HepG2 (cell line): ENCODE data around the gene NGFR. TPM values are rescaled to one million over a fixed set of nuclear protein-coding genes. Genes with fewer than 3 reads are reported as not detected.
A peak's percentile ranks its signal among the peaks of the same experiment; 100 is the strongest.

Source experiments
- CENPT ChIP-seq: sonication (generic); formaldehyde crosslinking; IDR thresholded peaks from 2 replicates; pipeline ENCODE4 v1.8.0; 2022; ENCODE audit warnings: low read depth, mild to moderate bottlenecking, moderate library complexity, missing genetic modification reagents
- HNRNPK ChIP-seq: fragments of 200-400 bp; formaldehyde crosslinking; IDR thresholded peaks from 2 replicates; pipeline ENCODE4 v1.6.1; 2018; ENCODE audit warnings: low read length, low read depth, moderate library complexity, mild to moderate bottlenecking; ENCODE audit not compliant: poor library complexity, severe bottlenecking
- KDM2A ChIP-seq: sonication (generic); formaldehyde crosslinking; IDR thresholded peaks from 2 replicates; pipeline ENCODE4 v1.4.0; 2020; ENCODE audit warnings: low read depth, missing genetic modification reagents, borderline replicate concordance
- KLF12 ChIP-seq: sonication (generic); formaldehyde crosslinking; IDR thresholded peaks from 2 replicates; pipeline ENCODE4 v1.4.0; 2020; ENCODE audit warnings: missing genetic modification reagents, borderline replicate concordance
- MYC ChIP-seq: sonication (generic); formaldehyde crosslinking; IDR thresholded peaks from 2 replicates; pipeline ENCODE4 v1.9.0; 2021; ENCODE audit warnings: missing genetic modification reagents, borderline replicate concordance
- NFKB2 ChIP-seq: sonication (generic); formaldehyde crosslinking; IDR thresholded peaks from 2 replicates; pipeline ENCODE4 v1.4.0; 2020; ENCODE audit warnings: missing genetic modification reagents, borderline replicate concordance
- REPIN1 ChIP-seq: sonication (generic); formaldehyde crosslinking; IDR thresholded peaks from 2 replicates; pipeline ENCODE4 v1.8.0; 2022; ENCODE audit warnings: missing genetic modification reagents, low read depth, mild to moderate bottlenecking, borderline replicate concordance
- RFXAP ChIP-seq: sonication (generic); formaldehyde crosslinking; IDR thresholded peaks from 2 replicates; pipeline ENCODE4 v1.4.0; 2020; ENCODE audit warnings: missing genetic modification reagents, borderline replicate concordance
- SPEN ChIP-seq: sonication (generic); formaldehyde crosslinking; IDR thresholded peaks from 2 replicates; pipeline ENCODE4 v1.5.1; 2020; ENCODE audit warnings: low read depth, mild to moderate bottlenecking, missing genetic modification reagents
- TBP ChIP-seq: sonication (generic); formaldehyde crosslinking; IDR thresholded peaks from 2 replicates; pipeline ENCODE4 v1.5.0; 2020; ENCODE audit warnings: missing genetic modification reagents
- XRCC5 ChIP-seq: fragments of 200-400 bp; formaldehyde crosslinking; optimal IDR thresholded peaks from 2 replicates; pipeline ENCODE3; 2017; ENCODE audit warnings: mild to moderate bottlenecking, low read length
- ZBTB38 ChIP-seq: sonication (generic); formaldehyde crosslinking; IDR thresholded peaks from 2 replicates; pipeline ENCODE4 v1.5.1; 2020; ENCODE audit warnings: mild to moderate bottlenecking, missing genetic modification reagents
- ZBTB42 ChIP-seq: sonication (generic); formaldehyde crosslinking; IDR thresholded peaks from 2 replicates; pipeline ENCODE4 v1.5.0; 2020; ENCODE audit warnings: mild to moderate bottlenecking, missing genetic modification reagents
- ZNF234 ChIP-seq: sonication (generic); formaldehyde crosslinking; conservative IDR thresholded peaks from 2 replicates; pipeline ENCODE4 v1.5.1; 2020; ENCODE audit warnings: mild to moderate bottlenecking, missing genetic modification reagents
- polyA plus RNA-seq, 8 experiments: library from polyadenylated mRNA; depleted of rRNA in 3 of 8; stranded (reverse) in 7 of 8; unstranded in 1 of 8; fragments of >200 nt; fragmentation: Illumina TruSeq in 4 of 8; extraction: Trizol in 4 of 8; gene quantifications; 2 replicates each; pipeline versions ENCODE4 v1.2.1 to v1.2.3, GENCODE V29; 2011 to 2016; ENCODE audit warnings: low read depth in 4 of 8, missing spikeins in 1 of 8, mixed read lengths in 1 of 8; ENCODE audit not compliant: insufficient read depth in 1 of 8
- total RNA-seq, 5 experiments: library from RNA; depleted of rRNA; stranded (reverse); fragments of >200 nt; fragmentation: Illumina TruSeq; extraction: Trizol; gene quantifications; 2 replicates each; pipeline ENCODE4 v1.2.3, GENCODE V29; 2016; ENCODE audit warnings: low read depth in 1 of 5
- TF ChIP-seq, protein P1 (sequence below): sonication (generic); formaldehyde crosslinking; IDR thresholded peaks from 2 replicates; pipeline ENCODE4 v1.5.0; 2020; ENCODE audit warnings: mild to moderate bottlenecking, missing genetic modification reagents, moderate library complexity
- TF ChIP-seq, protein P2 (sequence below): sonication (generic); formaldehyde crosslinking; IDR thresholded peaks from 2 replicates; pipeline ENCODE4 v1.4.0; 2020; ENCODE audit warnings: mild to moderate bottlenecking, missing genetic modification reagents, borderline replicate concordance
- TF ChIP-seq, protein P3 (sequence below): sonication (generic); formaldehyde crosslinking; IDR thresholded peaks from 2 replicates; pipeline ENCODE4 v1.9.0; 2022; ENCODE audit warnings: missing genetic modification reagents, mild to moderate bottlenecking, borderline replicate concordance
- TF ChIP-seq, protein P4 (sequence below), 2 experiments: sonication (generic) in 1 of 2; formaldehyde crosslinking in 1 of 2; IDR thresholded peaks; 2 replicates each; pipeline versions ENCODE4 v1.4.0 to v1.6.1; 2018 to 2020; ENCODE audit warnings: missing genetic modification reagents in 2 of 2, borderline replicate concordance in 1 of 2, low read depth in 1 of 2, mild to moderate bottlenecking in 1 of 2, missing biosample characterization in 1 of 2
- TF ChIP-seq, protein P5 (sequence below): sonication (generic); formaldehyde crosslinking; IDR thresholded peaks from 2 replicates; pipeline ENCODE4 v1.5.0; 2020; ENCODE audit warnings: missing genetic modification reagents

NGFR gene
- total and polyA plus RNA-seq, 2 of the 13 experiments (the other 11 are each of a cell fraction or from before 2014, with no cell fraction given), result 1.1 to 1.8 TPM

DNA sequence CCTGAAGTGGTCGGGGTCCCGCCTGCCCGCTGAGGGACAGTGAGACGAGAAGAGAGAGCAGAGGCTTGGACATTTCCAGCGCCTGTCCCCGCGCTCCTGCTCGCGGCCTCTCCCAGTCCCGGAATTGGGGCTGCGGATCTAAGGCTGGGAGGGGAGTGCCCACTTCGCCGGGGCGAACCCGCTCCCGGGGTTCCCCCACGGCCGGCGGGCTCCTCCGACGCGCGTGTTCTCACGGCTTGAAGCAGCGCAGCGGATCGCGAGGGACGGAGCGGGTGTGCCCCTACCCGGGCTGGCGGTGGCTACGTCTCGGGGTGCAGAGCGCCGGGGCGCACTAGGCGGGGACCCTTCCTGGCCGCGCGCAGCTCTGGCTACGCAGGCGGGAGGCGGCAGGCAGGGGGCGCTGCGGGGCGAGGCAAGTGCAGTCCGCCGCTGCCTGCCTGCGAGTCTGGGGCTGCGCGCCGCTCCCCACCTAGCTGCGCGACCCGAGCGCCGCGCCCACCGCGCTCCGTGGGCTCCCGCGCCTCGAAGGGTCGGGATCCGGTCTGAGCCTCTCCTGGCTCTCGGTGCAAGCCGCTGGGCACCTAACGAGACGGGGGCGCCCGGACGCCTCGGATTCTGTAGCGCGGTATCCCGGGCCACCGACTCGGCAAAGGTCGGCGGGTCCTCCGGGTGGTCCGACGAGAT is 1.2 kb downstream of the NGFR start (continued):
- peak; percentile 47; the same call in 1 of the 2 replicates for TF ChIP-seq CENPT (CRISPR knock-in tag)
- TF ChIP-seq SPEN (CRISPR knock-in tag), result peak; percentile 66
- TF ChIP-seq, protein P1, sequence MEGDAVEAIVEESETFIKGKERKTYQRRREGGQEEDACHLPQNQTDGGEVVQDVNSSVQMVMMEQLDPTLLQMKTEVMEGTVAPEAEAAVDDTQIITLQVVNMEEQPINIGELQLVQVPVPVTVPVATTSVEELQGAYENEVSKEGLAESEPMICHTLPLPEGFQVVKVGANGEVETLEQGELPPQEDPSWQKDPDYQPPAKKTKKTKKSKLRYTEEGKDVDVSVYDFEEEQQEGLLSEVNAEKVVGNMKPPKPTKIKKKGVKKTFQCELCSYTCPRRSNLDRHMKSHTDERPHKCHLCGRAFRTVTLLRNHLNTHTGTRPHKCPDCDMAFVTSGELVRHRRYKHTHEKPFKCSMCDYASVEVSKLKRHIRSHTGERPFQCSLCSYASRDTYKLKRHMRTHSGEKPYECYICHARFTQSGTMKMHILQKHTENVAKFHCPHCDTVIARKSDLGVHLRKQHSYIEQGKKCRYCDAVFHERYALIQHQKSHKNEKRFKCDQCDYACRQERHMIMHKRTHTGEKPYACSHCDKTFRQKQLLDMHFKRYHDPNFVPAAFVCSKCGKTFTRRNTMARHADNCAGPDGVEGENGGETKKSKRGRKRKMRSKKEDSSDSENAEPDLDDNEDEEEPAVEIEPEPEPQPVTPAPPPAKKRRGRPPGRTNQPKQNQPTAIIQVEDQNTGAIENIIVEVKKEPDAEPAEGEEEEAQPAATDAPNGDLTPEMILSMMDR, result peak; percentile 89
- peak; percentile 57; the same call in 1 of the 2 replicates for TF ChIP-seq KDM2A
- peak; percentile 61; the same call in 1 of the 2 replicates for TF ChIP-seq NFKB2 (CRISPR knock-in tag)
- TF ChIP-seq ZBTB38, result peak; percentile 55; the same call in 1 of the 2 replicates
- 0 out of 2 replicates have a peak, but pooled peaks have one; percentile 81 for TF ChIP-seq TBP (CRISPR knock-in tag)
- TF ChIP-seq, protein P2, sequence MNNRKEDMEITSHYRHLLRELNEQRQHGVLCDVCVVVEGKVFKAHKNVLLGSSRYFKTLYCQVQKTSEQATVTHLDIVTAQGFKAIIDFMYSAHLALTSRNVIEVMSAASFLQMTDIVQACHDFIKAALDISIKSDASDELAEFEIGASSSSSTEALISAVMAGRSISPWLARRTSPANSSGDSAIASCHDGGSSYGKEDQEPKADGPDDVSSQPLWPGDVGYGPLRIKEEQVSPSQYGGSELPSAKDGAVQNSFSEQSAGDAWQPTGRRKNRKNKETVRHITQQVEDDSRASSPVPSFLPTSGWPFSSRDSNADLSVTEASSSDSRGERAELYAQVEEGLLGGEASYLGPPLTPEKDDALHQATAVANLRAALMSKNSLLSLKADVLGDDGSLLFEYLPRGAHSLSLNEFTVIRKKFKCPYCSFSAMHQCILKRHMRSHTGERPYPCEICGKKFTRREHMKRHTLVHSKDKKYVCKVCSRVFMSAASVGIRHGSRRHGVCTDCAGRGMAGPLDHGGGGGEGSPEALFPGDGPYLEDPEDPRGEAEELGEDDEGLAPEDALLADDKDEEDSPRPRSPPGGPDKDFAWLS (CRISPR knock-in tag), result peak; percentile 50; the same call in 1 of the 2 replicates
- TF ChIP-seq, protein P3, sequence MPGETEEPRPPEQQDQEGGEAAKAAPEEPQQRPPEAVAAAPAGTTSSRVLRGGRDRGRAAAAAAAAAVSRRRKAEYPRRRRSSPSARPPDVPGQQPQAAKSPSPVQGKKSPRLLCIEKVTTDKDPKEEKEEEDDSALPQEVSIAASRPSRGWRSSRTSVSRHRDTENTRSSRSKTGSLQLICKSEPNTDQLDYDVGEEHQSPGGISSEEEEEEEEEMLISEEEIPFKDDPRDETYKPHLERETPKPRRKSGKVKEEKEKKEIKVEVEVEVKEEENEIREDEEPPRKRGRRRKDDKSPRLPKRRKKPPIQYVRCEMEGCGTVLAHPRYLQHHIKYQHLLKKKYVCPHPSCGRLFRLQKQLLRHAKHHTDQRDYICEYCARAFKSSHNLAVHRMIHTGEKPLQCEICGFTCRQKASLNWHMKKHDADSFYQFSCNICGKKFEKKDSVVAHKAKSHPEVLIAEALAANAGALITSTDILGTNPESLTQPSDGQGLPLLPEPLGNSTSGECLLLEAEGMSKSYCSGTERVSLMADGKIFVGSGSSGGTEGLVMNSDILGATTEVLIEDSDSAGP, result peak; percentile 33; the same call in 1 of the 2 replicates
- TF ChIP-seq ZNF234 (CRISPR knock-in tag), result peak; percentile 54; the same call in 1 of the 2 replicates
- TF ChIP-seq MYC (CRISPR knock-in tag), result peak; percentile 37; the same call in 1 of the 2 replicates
- TF ChIP-seq REPIN1 (CRISPR knock-in tag), result peak; percentile 29; the same call in 1 of the 2 replicates
- TF ChIP-seq, protein P4, sequence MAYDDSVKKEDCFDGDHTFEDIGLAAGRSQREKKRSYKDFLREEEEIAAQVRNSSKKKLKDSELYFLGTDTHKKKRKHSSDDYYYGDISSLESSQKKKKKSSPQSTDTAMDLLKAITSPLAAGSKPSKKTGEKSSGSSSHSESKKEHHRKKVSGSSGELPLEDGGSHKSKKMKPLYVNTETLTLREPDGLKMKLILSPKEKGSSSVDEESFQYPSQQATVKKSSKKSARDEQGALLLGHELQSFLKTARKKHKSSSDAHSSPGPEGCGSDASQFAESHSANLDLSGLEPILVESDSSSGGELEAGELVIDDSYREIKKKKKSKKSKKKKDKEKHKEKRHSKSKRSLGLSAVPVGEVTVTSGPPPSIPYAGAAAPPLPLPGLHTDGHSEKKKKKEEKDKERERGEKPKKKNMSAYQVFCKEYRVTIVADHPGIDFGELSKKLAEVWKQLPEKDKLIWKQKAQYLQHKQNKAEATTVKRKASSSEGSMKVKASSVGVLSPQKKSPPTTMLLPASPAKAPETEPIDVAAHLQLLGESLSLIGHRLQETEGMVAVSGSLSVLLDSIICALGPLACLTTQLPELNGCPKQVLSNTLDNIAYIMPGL (CRISPR knock-in tag; IDR thresholded peaks at IDR 0.05; ENCODE audit: borderline replicate concordance in 1 of 2, low read depth in 1 of 2), result peak in 1 of 2 experiments; percentile 72; a peak in 2 of 4 replicates
- peak; percentile 35 for TF ChIP-seq HNRNPK
- peak; percentile 93 for TF ChIP-seq XRCC5
- TF ChIP-seq RFXAP (CRISPR knock-in tag), result 0 out of 2 replicates have a peak, but pooled peaks have one; percentile 57
- TF ChIP-seq ZBTB42 (CRISPR knock-in tag), result no peak
- peak; percentile 46; the same call in 1 of the 2 replicates for TF ChIP-seq KLF12
- TF ChIP-seq, protein P5, sequence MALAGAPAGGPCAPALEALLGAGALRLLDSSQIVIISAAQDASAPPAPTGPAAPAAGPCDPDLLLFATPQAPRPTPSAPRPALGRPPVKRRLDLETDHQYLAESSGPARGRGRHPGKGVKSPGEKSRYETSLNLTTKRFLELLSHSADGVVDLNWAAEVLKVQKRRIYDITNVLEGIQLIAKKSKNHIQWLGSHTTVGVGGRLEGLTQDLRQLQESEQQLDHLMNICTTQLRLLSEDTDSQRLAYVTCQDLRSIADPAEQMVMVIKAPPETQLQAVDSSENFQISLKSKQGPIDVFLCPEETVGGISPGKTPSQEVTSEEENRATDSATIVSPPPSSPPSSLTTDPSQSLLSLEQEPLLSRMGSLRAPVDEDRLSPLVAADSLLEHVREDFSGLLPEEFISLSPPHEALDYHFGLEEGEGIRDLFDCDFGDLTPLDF (CRISPR knock-in tag), result 0 out of 2 replicates have a peak, but pooled peaks have one; percentile 22
